SK-N-SH (cell line): ENCODE data around the gene ACAT2. TPM values are rescaled to one million over a fixed set of nuclear protein-coding genes. Genes with fewer than 3 reads are reported as not detected.
"Not testable (repeated sequence)": the region's sequence is repeated elsewhere in the genome, so short reads cannot be mapped to it uniquely, and the experiment has no call there.

Experiments
- CTCF ChIA-PET: fragments of 300-600, 350-600 bp; formaldehyde crosslinking; extraction: SDS; loops from one replicate; lab custom pipeline; 2021; lab: Yijun Ruan, JAX
- POLR2A ChIA-PET: fragments of 350-600 bp; sonication (Branson Sonifier 250); formaldehyde crosslinking; extraction: SDS; loops from one replicate; lab custom pipeline; 2020; ENCODE audit warnings: antibody characterized with exemption, inconsistent platforms; lab: Yijun Ruan, JAX
- DNase-seq: peaks from one replicate; pipeline ENCODE4 v3.0.0; 2012
- H2AFZ ChIP-seq: fragments of 200-600 bp; sonication (generic); 2 replicates; pipeline ENCODE4 v1.8.1; 2016; ENCODE audit warnings: antibody characterized with exemption, mild to moderate bottlenecking, low read depth
- H3F3A ChIP-seq: fragments of 200-600 bp; sonication (generic); replicated peaks from 2 replicates; pipeline ENCODE3; 2016; ENCODE audit warnings: antibody characterized with exemption, mild to moderate bottlenecking; ENCODE audit not compliant: insufficient read depth
- H3K27ac ChIP-seq, 2 experiments: fragments of 200-500 bp in 1 of 2; fragments of 200-600 bp in 1 of 2; sonication (Bioruptor generic) in 1 of 2; sonication (generic), shearing (Covaris generic) in 1 of 2; 2 replicates each; pipeline versions ENCODE4 v1.5.1 to v1.6.1; 2014 to 2016; ENCODE audit warnings: low read depth in 2 of 2, inconsistent platforms in 1 of 2, low read length in 1 of 2, mild to moderate bottlenecking in 1 of 2, mixed read lengths in 1 of 2
- H3K27me3 ChIP-seq: fragments of 200-600 bp; sonication (generic), shearing (Covaris generic); 2 replicates; pipeline ENCODE4 v1.6.1; 2016; ENCODE audit warnings: mixed run types; ENCODE audit not compliant: insufficient read depth
- H3K36me3 ChIP-seq, 2 experiments: fragments of 200-500 bp in 1 of 2; fragments of 200-600 bp in 1 of 2; sonication (Bioruptor generic) in 1 of 2; sonication (generic) in 1 of 2; replicated peaks in 1 of 2; 2 replicates each; pipeline versions ENCODE3 to v1.5.1; 2014 to 2016; ENCODE audit warnings: low read length in 1 of 2, mild to moderate bottlenecking in 1 of 2; ENCODE audit not compliant: insufficient read depth in 2 of 2, control insufficient read depth in 1 of 2
- H3K4me1 ChIP-seq, 2 experiments: fragments of 200-500 bp in 1 of 2; fragments of 200-600 bp in 1 of 2; sonication (Bioruptor generic) in 1 of 2; sonication (generic), shearing (Covaris generic) in 1 of 2; 2 replicates each; pipeline versions ENCODE4 v1.5.1 to v1.6.1; 2014 to 2016; ENCODE audit warnings: low read depth in 1 of 2, low read length in 1 of 2, mixed run types in 1 of 2; ENCODE audit not compliant: insufficient read depth in 2 of 2, control insufficient read depth in 1 of 2
- H3K4me2 ChIP-seq: fragments of 200-600 bp; sonication (generic), shearing (Covaris generic); 2 replicates; pipeline ENCODE4 v1.6.1; 2017; ENCODE audit warnings: mixed run types
- H3K4me3 ChIP-seq, 2 experiments: fragments of 200-500 bp in 1 of 2; fragments of 200-600 bp in 1 of 2; sonication (Bioruptor generic) in 1 of 2; sonication (generic), shearing (Covaris generic) in 1 of 2; 2 replicates each; pipeline versions ENCODE4 v1.5.1 to v1.8.1; 2014 to 2016; ENCODE audit warnings: low read depth in 2 of 2, inconsistent platforms in 1 of 2, low read length in 1 of 2, mild to moderate bottlenecking in 1 of 2, mixed read lengths in 1 of 2, moderate library complexity in 1 of 2
- H3K79me2 ChIP-seq: fragments of 200-600 bp; sonication (generic); 2 replicates; pipeline ENCODE4 v1.8.1; 2017; ENCODE audit warnings: mild to moderate bottlenecking; ENCODE audit not compliant: insufficient read depth
- H3K9ac ChIP-seq: fragments of 200-600 bp; sonication (generic); 2 replicates; pipeline ENCODE4 v1.6.1; 2017; ENCODE audit warnings: mixed run types
- H3K9me2 ChIP-seq: fragments of 200-600 bp; sonication (generic); 2 replicates; pipeline ENCODE4 v1.6.1; 2017; ENCODE audit warnings: mixed run types
- H3K9me3 ChIP-seq: fragments of 200-600 bp; sonication (generic); 2 replicates; pipeline ENCODE4 v1.6.1; 2017; ENCODE audit warnings: mixed run types, mild to moderate bottlenecking, moderate library complexity
- H4K20me1 ChIP-seq: fragments of 200-600 bp; sonication (generic); 2 replicates; pipeline ENCODE4 v1.6.1; 2017; ENCODE audit warnings: mild to moderate bottlenecking, mixed run types; ENCODE audit not compliant: insufficient read depth
- CHD2 ChIP-seq: fragments of 150-350 bp; IDR thresholded peaks from 2 replicates; pipeline ENCODE4 v1.6.1; 2018; ENCODE audit warnings: low read length; ENCODE audit not compliant: partially characterized antibody
- ELF1 ChIP-seq: IDR thresholded peaks from 2 replicates; pipeline ENCODE4 v1.4.0; 2012
- EP300 ChIP-seq, 2 experiments: IDR thresholded peaks; 2 replicates each; pipeline versions ENCODE4 v1.4.0 to v1.6.1; 2012; ENCODE audit warnings: borderline replicate concordance in 1 of 2, low read depth in 1 of 2, low read length in 1 of 2
- EZH2phosphoT487 ChIP-seq: fragments of 200-600 bp; sonication (generic); IDR thresholded peaks from 2 replicates; pipeline ENCODE4 v1.6.1; 2017; ENCODE audit warnings: low read depth, mixed run types, mild to moderate bottlenecking, antibody characterized with exemption, moderate library complexity, borderline replicate concordance
- FOSL2 ChIP-seq: IDR thresholded peaks from 2 replicates; pipeline ENCODE4 v1.4.0; 2012; ENCODE audit warnings: low read depth, mild to moderate bottlenecking, moderate library complexity, borderline replicate concordance
- GABPA ChIP-seq: IDR thresholded peaks from 2 replicates; pipeline ENCODE4 v1.4.0; 2012; ENCODE audit warnings: low read depth, mild to moderate bottlenecking
- GATA2 ChIP-seq: sonication (generic); formaldehyde crosslinking; IDR thresholded peaks from 2 replicates; pipeline ENCODE4 v1.5.0; 2020; ENCODE audit warnings: mild to moderate bottlenecking, missing genetic modification reagents
- IRF3 ChIP-seq: fragments of 150-350 bp; IDR thresholded peaks from 2 replicates; pipeline ENCODE4 v1.6.1; 2016; ENCODE audit warnings: mild to moderate bottlenecking, low read depth, low read length
- NFIC ChIP-seq: IDR thresholded peaks from 2 replicates; pipeline ENCODE4 v1.4.0; 2012; ENCODE audit warnings: borderline replicate concordance
- POLR2AphosphoS5 ChIP-seq: IDR thresholded peaks from 2 replicates; pipeline ENCODE4 v1.6.1; 2012; ENCODE audit warnings: low read depth, low read length
- RAD21 ChIP-seq: IDR thresholded peaks from 2 replicates; pipeline ENCODE4 v1.6.1; 2012; ENCODE audit warnings: mild to moderate bottlenecking, low read length
- RXRA ChIP-seq: IDR thresholded peaks from 2 replicates; pipeline ENCODE4 v1.4.0; 2012; ENCODE audit warnings: low read depth, mild to moderate bottlenecking, borderline replicate concordance
- SIN3A ChIP-seq: IDR thresholded peaks from 2 replicates; pipeline ENCODE4 v1.6.1; 2012; ENCODE audit warnings: low read depth, mild to moderate bottlenecking, low read length, moderate library complexity, borderline replicate concordance
- TCF12 ChIP-seq: IDR thresholded peaks from 2 replicates; pipeline ENCODE4 v1.4.0; 2012
- TEAD4 ChIP-seq: IDR thresholded peaks from 2 replicates; pipeline ENCODE4 v1.4.0; 2012; ENCODE audit warnings: mild to moderate bottlenecking, borderline replicate concordance; ENCODE audit not compliant: insufficient read depth
- USF1 ChIP-seq: IDR thresholded peaks from 2 replicates; pipeline ENCODE4 v1.4.0; 2012; ENCODE audit warnings: low read depth, borderline replicate concordance
- YY1 ChIP-seq: IDR thresholded peaks from 2 replicates; pipeline ENCODE4 v1.4.0; 2012; ENCODE audit warnings: low read depth, mild to moderate bottlenecking
- WGBS: methylation state at CpG from one replicate; pipeline ENCODE4 v1.1.6; 2017; ENCODE audit warnings: low lambda C conversion rate; 5-methylcytosine and 5-hydroxymethylcytosine counted together
- polyA plus RNA-seq, 3 experiments: library from polyadenylated mRNA; depleted of rRNA; stranded (reverse); fragments of >200 nt; gene quantifications; 2 replicates each; pipeline ENCODE4 v1.2.3, GENCODE V29; 2012
- TF ChIP-seq, protein P1 (sequence below): IDR thresholded peaks from 2 replicates; pipeline ENCODE4 v1.4.0; 2012; ENCODE audit warnings: low read depth

Gene ACAT2
- polyA plus RNA-seq, 1 of the 3 experiments (the other 2 are of a cell fraction): 13.1 TPM

- Histone ChIP-seq H3K27me3 (no peaks in the 10 kb centered on the region), H3K36me3 (peaks cover 0 to 2% of the 10 kb centered on the region in 2 experiments), H3K79me2 (peaks cover 93% of the 10 kb centered on the region), H4K20me1 (peaks cover 69% of the 10 kb centered on the region), H3K9me2 (no peaks in the 10 kb centered on the region), H3K4me3 (peak overlapping the region; percentile 82 to 85; a peak in 3 of 4 replicates), H3K9me3 (no peaks in the 10 kb centered on the region), H3K27ac (peak overlapping the region in 1 of 2 experiments; percentile 0; a peak in 1 of 4 replicates), H3K4me2 (peak overlapping the region; percentile 76), H3F3A (no peaks in the 10 kb centered on the region), H2AFZ (no peak overlapping the region), H3K9ac (peak overlapping the region; percentile 97; the same call in 1 of the 2 replicates), H3K4me1 (peaks cover 4 to 9% of the 10 kb centered on the region in 2 experiments; a peak in 3 of 4 replicates)
- ChIA-PET POLR2A (no interaction called here), CTCF (interaction anchor here (1.0 to 2.3 kb wide), 3 partner anchors 9 to 39 kb away, joined by 3 to 8 read pairs (median 7); partner anchors contain the start of gene ACAT2)
- no peak for DNase-seq
- TF ChIP-seq EZH2phosphoT487 (no peak), GATA2 (CRISPR knock-in tag) (no peak), NFIC (no peak), RXRA (no peak), TCF12 (no peak), RAD21 (no peak), TEAD4 (no peak), USF1 (no peak), IRF3 (no peak), CHD2 (no peak), POLR2AphosphoS5 (no peak), GABPA (no peak), SIN3A (no peak), YY1 (no peak)
- WGBS: 68% methylated on average over 4 of the region's 4 CpGs
Observed at GRCh38 chr6:159729598-159730331, 32.1 kb upstream of the ACAT2 start.

DNA sequence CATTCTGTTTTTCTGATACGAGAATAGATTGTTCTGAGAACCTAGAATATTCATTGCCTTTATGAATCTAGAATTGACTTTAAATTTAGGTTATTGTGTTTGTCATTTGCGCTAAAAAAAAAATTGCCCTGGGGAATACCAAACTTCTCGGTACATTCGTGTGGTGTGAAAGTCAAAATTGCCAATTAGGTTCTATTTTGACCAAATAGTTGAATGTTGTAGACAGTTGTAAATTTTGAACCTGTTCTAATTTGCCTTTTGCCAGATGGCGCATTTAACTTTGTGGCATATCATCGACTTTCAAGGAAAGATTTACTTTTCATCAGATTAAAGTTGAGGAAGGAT, 31.5 kb upstream of the ACAT2 start:
- 84% methylated on average over 6 of the region's 6 CpGs for WGBS
- Histone ChIP-seq H3K4me3 (no peak overlapping the region), H3F3A (no peaks in the 10 kb centered on the region), H3K4me2 (peak overlapping the region; percentile 76; the same call in 1 of the 2 replicates), H3K36me3 (peaks cover 0 to 2% of the 10 kb centered on the region in 2 experiments), H3K27me3 (no peaks in the 10 kb centered on the region), H3K9me2 (no peaks in the 10 kb centered on the region), H3K4me1 (peaks cover 4 to 9% of the 10 kb centered on the region in 2 experiments; a peak in 3 of 4 replicates), H3K9me3 (no peaks in the 10 kb centered on the region), H4K20me1 (peaks cover 74% of the 10 kb centered on the region), H3K9ac (no peak overlapping the region), H3K27ac (no peak overlapping the region), H3K79me2 (peaks cover 93% of the 10 kb centered on the region), H2AFZ (no peak overlapping the region)
- CTCF ChIA-PET: interaction anchor here (1.8 to 2.3 kb wide), 2 partner anchors 10 to 39 kb away, joined by 7 to 8 read pairs; no protein-coding TSS in a partner anchor
- no peak for DNase-seq
- POLR2A ChIA-PET: no interaction called here
- no peak for TF ChIP-seq EP300 (IDR thresholded peaks at IDR 0.05; ENCODE audit: borderline replicate concordance in 1 of 2, low read depth in 1 of 2, low read length in 1 of 2)
- TF ChIP-seq FOSL2: no peak
- TF ChIP-seq GABPA: no peak
- no peak for TF ChIP-seq IRF3
- TF ChIP-seq ELF1: no peak
- TF ChIP-seq CHD2: no peak
- TF ChIP-seq, protein P1, sequence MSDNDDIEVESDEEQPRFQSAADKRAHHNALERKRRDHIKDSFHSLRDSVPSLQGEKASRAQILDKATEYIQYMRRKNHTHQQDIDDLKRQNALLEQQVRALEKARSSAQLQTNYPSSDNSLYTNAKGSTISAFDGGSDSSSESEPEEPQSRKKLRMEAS: no peak

DNA sequence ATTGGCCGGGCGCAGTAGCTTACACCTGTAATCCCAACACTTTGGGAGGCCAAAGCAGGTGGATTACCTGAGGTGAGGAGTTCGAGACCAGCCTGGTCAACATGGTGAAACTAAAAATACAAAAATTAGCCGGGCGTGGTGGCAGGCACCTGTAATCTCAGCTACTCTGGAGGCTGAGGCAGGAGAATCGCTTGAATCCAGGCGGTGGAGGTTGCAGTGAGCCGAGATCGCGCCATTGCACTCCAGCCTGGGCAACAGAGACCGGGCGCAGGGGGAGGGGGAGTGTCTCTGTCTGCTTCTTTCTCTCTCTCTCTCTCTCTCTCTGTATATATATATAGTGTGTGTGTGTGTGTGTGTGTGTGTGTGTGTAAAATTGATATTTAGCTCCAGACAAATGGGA, 29.3 kb upstream of the ACAT2 start:
- CTCF ChIA-PET: interaction anchor here (1.0 to 1.4 kb wide), 2 partner anchors 12 to 42 kb away, joined by 3 to 4 read pairs; no protein-coding TSS in a partner anchor

More for the DNA sequence above, 29.3 kb upstream of the ACAT2 start:
- H3K79me2 ChIP-seq: peaks cover 100% of the 10 kb centered on the region
- POLR2A ChIA-PET, H3K4me2 ChIP-seq, H3K27me3 ChIP-seq, H3K4me3 ChIP-seq, H3K9me2 ChIP-seq, H2AFZ ChIP-seq, H3K9me3 ChIP-seq, H3K27ac ChIP-seq, H3F3A ChIP-seq, H3K9ac ChIP-seq, DNase-seq: not testable (repeated sequence)
- peaks cover 2 to 11% of the 10 kb centered on the region in 2 experiments for H3K36me3 ChIP-seq
- peaks cover 96% of the 10 kb centered on the region for H4K20me1 ChIP-seq
- H3K4me1 ChIP-seq: peaks cover 9 to 14% of the 10 kb centered on the region in 2 experiments; a peak in 3 of 4 replicates
- WGBS: 88% methylated on average over 12 of the region's 12 CpGs
